Measurements from ENCODE around the gene ADARB2.
"Not testable (repeated sequence)": the region's sequence is repeated elsewhere in the genome, so short reads cannot be mapped to it uniquely, and the experiment has no call there.

ADARB2 gene

DNA sequence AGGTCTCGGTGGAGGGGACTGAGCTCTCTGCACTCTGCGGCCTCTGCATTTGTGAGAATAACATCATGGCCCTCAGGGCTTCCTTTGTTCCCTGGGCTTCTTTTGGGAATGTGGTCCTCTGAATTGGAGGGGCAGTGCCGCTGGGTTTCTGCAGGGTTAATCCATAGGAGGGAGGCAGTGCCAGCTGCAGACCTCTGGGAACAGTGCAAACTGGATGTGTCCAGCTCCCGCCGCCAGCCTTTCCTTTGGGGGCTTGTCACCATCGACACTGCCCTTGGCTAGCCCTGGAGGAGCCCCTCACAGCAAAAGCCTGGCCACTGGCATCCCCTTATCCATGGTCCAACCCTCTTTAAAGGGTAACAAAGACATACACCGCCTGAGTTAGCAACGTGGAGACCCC, 507.2 kb downstream of the ADARB2 start:
- POLR2A ChIA-PET (ENCODE audit: low non-redundant PET): no interaction called here

DNA sequence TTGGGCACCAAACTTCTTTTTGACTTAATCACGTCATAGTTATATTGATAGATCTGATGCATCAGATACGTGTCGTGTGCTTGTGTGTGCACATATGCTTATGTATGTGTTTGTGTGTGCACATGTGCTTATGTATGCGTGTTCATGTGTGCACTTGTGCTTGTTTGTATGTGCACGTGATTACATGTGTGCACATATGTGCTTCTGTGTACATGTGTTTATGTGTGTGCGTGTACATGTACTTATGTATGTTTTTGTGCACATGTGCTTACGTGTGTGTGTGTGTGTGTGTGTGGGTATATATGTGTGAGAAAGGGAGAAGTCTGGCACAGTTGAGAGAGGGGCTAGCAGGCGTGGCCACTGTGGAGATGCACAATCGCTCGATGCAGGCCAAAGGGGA, 507.8 kb downstream of the ADARB2 start:
- ChIA-PET POLR2A (ENCODE audit: low non-redundant PET) (no interaction called here), CTCF (interaction anchor here (0.6 kb wide), 1 partner anchor 1743 kb away, joined by 4 read pairs; no protein-coding TSS in a partner anchor)
- DNase-seq (ENCODE audit: low spot score): no peak
- TF ChIP-seq, protein P1, sequence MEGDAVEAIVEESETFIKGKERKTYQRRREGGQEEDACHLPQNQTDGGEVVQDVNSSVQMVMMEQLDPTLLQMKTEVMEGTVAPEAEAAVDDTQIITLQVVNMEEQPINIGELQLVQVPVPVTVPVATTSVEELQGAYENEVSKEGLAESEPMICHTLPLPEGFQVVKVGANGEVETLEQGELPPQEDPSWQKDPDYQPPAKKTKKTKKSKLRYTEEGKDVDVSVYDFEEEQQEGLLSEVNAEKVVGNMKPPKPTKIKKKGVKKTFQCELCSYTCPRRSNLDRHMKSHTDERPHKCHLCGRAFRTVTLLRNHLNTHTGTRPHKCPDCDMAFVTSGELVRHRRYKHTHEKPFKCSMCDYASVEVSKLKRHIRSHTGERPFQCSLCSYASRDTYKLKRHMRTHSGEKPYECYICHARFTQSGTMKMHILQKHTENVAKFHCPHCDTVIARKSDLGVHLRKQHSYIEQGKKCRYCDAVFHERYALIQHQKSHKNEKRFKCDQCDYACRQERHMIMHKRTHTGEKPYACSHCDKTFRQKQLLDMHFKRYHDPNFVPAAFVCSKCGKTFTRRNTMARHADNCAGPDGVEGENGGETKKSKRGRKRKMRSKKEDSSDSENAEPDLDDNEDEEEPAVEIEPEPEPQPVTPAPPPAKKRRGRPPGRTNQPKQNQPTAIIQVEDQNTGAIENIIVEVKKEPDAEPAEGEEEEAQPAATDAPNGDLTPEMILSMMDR (conservative IDR thresholded peaks at IDR 0.05; ENCODE audit: low read depth): no peak
- no peak overlapping the region for H3K27ac ChIP-seq

More for the DNA sequence above, 507.2 kb downstream of the ADARB2 start:
- CTCF ChIA-PET: interaction anchor here (0.6 kb wide), 1 partner anchor 1743 kb away, joined by 4 read pairs; no protein-coding TSS in a partner anchor
- TF ChIP-seq, protein P1 (conservative IDR thresholded peaks at IDR 0.05; ENCODE audit: low read depth): no peak
- no peak for DNase-seq (ENCODE audit: low spot score)
- H3K27ac ChIP-seq: no peak overlapping the region

DNA sequence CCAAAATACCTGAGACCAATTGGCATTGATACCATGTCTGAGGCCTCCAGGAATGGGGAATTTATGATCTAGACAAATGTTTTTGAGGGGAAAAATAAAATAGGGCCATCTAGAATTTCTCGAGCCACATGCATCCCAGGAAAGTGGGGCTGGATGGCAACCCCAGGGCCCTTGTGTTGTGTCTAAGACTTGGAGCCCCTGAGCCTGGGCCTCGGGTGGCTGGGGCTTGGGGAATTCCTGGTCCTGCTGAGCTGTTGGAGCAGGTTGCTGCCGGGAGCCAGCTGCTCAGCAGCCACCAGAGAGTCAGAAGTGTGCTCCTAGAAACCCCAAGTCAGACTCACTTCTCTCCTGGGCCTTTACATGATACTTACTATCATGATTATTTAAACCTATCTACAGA, 508.2 kb downstream of the ADARB2 start:
- TF ChIP-seq, protein P1 (conservative IDR thresholded peaks at IDR 0.05; ENCODE audit: low read depth): no peak
- POLR2A ChIA-PET (ENCODE audit: low non-redundant PET): no interaction called here
- CTCF ChIA-PET: no interaction called here
- no peak for DNase-seq (ENCODE audit: low spot score)
- no peak overlapping the region for H3K27ac ChIP-seq

DNA sequence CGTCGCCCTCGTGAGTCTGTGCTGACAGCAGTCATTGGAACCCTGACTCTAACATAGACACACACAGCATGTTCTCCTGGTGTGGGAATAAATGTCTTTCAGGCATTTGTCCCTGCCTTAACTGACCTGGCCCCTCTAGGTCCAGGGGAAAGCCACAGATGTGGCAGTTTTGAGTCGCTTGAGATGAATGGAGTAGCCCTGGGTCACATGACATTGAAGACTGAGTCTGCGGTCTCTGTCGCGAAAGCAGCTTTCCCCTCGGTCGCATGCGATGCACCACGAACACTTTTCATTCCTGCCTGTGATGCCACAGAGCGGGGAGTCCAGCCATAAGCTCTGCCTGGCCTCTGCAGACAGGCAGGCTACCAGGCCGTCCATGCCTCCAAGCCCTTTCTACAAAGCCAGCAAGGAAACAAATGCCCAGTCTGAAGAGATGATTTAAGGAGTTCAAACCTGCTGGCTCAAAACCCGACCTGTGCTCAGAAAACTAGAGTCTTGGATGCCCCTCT, 508.8 kb downstream of the ADARB2 start:
- ChIA-PET POLR2A (ENCODE audit: low non-redundant PET) (no interaction called here), CTCF (no interaction called here)
- H3K27ac ChIP-seq: no peak overlapping the region
- TF ChIP-seq, protein P1 (conservative IDR thresholded peaks at IDR 0.05; ENCODE audit: low read depth): no peak
- DNase-seq (ENCODE audit: low spot score): no peak

DNA sequence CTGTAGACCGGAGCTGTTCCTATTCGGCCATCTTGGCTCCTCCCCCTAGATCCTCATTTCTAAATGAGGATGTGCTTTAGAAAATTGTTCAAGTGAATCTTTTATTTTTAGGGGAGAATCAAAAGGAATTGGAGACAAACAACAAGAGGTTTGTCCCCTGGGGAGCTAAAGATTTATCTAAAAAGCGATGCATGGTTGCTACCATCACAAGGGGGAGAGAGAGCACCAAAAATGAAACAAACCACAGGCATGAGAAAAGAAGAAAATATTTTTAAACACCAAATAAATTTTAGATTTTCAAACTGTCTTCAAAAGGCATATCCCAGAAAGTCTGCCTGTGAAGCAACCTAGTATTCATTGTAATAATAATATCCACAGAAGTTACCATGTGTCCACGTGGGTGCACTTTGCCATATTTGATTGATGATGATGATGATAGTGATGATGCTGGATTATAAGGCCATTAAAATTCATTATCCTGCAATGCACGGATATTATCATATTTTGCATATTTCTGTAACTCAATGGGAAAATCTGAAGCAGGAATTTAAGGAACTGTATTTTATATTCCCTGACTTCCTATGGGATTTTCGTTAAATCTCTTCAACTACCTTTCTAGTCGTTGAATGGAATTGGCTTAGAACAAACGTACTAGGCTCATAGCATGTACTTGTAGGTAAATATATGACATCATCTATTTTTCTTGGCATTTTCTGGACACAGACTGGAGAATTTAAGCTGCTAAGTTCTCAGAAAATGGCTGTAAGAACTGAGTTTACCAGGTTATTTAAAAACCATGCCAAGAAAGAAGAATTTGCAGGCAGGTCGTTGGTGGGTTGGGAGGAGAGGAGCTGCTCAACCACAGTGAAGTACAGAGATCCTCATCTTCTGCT, 509.6 kb downstream of the ADARB2 start:
- CTCF ChIA-PET: interaction anchor here (0.7 to 1.0 kb wide), 2 partner anchors 160 to 373 kb away, joined by 4 to 5 read pairs; no protein-coding TSS in a partner anchor
- DNase-seq (ENCODE audit: low spot score): no peak
- H3K27ac ChIP-seq: no peak overlapping the region
- TF ChIP-seq, protein P1 (conservative IDR thresholded peaks at IDR 0.05; ENCODE audit: low read depth): no peak
- POLR2A ChIA-PET (ENCODE audit: low non-redundant PET): no interaction called here

DNA sequence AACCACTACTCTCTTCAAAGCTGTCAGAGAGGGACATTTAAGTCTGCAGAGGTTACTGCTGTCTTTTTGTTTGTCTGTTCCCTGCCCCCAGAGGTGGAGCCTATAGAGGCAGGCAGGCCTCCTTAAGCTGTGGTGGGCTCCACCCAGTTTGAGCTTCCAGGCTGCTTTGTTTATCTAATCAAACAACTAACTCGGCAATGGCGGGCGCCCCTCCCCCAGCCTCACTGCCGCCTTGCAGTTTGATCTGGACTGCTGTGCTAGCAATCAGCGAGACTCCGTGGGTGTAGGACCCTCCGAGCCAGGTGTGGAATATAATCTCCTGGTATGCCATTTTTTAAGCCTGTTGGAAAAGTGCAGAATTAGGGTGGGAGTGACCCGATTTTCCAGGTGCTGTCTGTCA, 510.4 kb downstream of the ADARB2 start:
- DNase-seq (ENCODE audit: low spot score); H3K27ac ChIP-seq; POLR2A ChIA-PET (ENCODE audit: low non-redundant PET): not testable (repeated sequence)
- CTCF ChIA-PET: interaction anchor here (0.7 to 1.0 kb wide), 2 partner anchors 161 to 374 kb away, joined by 4 to 5 read pairs; no protein-coding TSS in a partner anchor

DNA sequence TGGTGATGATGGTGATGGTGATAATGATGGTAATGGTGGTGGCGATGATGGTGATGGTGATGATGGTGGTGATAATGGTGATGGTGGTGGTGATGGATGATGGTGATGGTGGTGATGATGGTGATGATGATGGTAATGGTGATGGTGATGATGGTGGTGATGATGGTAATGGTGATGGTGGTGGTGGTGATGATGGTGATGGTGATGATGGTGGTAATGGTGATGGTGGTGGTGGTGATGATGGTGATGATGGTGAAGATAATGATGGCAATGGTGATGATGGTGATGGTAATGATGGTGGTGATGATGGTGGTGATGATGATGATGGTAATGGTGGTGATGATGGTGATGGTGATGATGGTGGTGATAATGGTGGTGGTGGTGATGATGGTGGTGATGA, 517.5 kb downstream of the ADARB2 start:
- DNase-seq (ENCODE audit: low spot score); POLR2A ChIA-PET (ENCODE audit: low non-redundant PET); CTCF ChIA-PET; H3K27ac ChIP-seq: not testable (repeated sequence)
